ENCODE data around the gene ZDHHC11.
"Not testable (repeated sequence)": the region's sequence is repeated elsewhere in the genome, so short reads cannot be mapped to it uniquely, and the experiment has no call there.

The ZDHHC11 gene

DNA sequence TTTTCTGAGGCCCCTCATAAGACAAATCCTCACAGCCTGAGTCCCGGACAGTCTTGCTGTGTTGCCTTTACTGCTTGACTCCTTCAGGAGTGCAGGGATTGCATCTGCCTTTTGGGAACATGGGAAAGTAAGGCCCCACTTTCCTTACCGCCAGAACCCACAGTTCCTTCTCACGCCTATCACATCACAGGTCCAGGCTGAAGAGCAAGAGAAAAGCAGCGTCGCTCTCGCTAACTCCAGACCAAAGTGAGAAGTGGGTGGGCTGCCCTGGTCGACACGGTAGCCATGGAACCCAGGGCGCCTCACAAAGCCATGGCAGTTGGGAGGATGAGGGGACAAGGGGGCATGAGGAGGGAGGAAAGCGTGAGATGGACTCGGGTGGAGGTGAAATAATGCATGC, 7.9 kb upstream of the ZDHHC11 start:
- DNase-seq: no peak

DNA sequence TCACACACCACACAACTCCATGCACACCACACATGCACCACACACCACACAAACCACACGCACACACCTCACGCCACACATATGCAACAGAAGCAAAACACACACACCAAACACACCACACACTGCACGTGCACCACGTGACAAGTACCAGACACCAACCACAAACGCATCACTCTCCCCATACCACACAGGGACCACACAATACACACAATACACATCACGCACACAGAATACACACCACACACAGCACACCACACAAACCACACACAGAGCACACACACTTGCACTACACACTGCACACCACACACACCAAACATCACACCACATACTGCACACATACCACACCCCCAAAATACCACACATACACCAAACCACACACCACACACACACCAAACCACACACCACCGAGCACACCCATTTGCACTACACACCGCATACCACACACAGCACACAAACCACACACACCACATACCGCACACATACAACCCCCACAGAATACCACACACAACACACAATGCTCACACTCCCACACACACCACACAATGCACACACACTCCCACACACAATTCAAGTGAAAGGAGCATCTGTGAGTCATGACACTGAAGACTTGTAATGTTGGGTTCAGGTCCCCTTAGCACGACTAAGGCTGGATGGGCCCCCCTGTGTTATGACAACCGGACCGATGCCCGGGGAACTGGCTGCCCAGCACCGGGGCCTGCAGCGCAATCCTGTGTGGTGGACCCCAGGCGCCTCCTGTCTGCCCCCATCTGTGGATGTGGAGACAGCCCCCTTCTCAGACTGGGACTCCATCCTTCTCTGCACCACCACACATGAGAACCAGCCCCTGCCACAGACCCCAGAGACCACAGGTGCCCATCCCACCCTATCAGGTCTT, 6.0 kb upstream of the ZDHHC11 start:
- no peak for DNase-seq

DNA sequence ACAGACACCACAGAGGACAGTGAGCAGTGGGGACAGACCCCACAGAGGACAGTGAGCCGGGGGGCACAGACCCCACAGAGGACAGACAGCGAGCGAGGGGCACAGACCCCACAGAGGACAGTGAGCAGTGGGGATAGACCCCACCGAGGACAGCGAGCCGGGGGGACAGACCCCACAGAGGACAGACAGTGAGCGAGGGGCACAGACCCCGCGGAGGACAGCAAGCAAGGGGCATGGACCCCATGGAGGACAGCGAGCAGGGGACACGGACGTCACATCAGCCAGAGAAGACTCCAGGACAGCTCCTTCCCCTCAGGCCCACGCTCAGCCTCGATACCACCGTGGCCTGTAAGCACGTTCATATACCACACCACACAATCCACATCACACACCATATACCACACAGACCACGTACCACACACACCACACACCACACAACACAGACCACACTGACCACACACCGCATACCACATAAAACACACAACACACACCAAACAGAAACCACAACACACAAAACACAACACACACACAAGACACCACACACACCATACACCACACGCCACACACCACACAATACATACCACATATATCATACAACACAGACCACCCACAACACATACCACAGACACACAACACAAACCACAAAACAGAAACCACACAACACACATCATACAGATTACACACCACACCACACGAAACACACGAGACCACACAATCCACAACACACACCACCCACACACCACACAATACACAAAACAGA, 5.2 kb upstream of the ZDHHC11 start:
- DNase-seq: no peak

DNA sequence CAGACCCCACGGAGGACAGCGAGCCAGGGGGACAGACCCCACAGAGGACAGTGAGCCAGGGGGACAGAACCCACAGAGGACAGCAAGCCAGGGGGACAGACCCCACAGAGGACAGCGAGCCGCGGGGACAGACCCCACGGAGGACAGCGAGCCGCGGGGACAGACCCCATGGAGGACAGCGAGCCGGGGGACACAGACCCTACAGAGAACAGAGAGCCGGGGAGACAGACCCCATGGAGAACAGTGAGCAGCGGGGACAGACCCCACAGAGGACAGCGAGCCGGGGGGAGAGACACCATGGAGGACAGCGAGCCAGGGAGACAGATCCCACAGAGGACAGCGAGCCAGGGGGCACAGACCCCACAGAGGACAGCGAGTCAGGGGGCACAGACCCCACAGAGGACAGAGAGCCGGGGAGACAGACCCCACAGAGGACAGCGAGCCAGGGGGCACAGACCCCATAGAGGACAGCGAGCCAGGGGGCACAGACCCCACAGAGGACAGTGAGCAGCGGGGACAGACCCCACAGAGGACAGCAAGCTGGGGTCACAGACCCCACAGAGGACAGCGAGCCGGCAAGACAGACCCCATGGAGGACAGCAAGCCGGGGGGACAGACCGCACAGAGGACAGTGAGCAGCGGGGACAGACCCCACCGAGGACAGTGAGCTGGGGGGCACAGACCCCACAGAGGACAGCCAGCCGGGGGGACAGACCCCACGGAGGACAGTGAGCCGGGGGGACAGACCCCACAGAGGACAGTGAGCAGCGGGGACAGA, 4.4 kb upstream of the ZDHHC11 start:
- DNase-seq: no peak

DNA sequence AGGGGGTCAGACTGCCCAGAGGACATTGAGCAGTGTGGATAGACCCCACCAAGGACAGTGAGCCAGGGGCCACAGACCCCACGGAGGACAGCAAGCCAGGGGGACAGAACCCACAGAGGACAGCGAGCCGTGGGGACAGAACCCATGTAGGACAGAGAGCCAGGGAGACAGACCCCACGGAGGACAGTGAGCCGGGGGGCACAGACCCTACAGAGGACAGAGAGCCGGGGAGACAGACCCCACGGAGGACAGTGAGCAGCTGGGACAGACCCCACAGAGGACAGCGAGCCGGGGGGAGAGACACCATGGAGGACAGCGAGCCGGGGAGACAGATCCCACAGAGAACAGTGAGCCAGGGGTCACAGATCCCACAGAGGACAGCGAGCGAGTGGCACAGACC, 3.4 kb upstream of the ZDHHC11 start:
- no peak for DNase-seq

DNA sequence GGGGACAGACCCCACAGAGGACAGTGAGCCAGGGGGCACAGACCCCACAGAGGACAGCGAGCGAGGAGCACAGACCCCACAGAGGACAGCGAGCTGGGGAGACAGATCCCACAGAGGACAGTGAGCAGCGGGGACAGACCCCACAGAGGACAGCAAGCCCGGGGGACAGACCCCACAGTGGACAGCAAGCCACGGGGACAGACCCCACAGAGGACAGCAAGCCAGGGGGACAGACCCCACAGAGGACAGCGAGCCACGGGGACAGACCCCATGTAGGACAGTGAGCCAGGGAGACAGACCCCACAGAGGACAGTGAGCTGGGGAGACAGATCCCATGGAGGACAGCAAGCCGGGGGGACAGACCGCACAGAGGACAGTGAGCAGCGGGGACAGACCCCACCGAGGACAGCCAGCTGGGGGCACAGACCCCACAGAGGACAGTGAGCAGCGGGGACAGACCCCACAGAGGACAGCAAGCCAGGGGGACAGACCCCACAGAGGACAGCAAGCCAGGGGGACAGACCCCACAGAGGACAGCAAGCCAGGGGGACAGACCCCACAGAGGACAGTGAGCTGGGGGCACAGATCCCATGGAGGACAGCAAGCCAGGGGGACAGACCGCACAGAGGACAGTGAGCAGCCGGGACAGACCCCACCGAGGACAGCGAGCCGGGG, 2.8 kb upstream of the ZDHHC11 start:
- DNase-seq: not testable (repeated sequence)

DNA sequence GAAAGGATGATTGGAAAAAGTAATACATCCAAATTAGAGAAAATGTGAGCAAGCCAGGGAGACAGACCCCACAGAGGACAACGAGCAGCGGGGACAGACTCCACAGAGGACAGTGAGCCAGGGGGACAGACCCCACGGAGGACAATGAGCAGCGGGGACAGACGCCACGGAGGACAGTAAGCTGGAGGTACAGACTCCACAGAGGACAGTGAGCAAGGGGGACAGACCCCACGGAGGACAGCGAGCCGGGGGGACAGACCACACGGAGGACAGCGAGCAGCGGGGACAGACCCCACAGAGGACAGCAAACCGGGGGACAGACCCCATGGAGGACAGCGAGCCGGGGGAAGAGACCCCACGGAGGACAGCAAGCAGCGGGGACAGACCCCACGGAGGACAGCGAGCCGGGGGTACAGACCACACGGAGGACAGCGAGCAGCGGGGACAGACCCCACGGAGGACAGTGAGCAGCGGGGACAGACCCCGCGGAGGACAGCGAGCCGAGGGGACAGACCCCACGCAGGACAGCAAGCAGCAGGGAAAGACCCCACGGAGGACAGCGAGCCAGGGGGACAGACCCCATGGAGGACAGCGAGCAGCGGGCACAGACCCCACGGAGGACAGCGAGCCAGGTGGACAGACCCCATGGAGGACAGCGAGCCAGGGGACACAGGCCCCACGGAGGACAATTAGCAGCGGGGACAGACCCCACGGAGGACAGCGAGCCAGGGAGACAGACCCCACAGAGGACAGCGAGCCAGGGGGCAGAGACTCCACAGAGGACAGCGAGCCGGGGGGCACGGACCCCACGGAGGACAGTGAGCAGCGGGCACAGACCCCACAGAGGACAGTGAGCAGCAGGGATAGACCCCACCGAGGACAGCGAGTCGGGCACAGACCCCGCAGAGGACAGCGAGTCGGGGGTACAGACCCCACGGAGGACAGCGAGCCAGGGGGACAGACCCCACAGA, 1.9 kb upstream of the ZDHHC11 start:
- DNase-seq: no peak

DNA sequence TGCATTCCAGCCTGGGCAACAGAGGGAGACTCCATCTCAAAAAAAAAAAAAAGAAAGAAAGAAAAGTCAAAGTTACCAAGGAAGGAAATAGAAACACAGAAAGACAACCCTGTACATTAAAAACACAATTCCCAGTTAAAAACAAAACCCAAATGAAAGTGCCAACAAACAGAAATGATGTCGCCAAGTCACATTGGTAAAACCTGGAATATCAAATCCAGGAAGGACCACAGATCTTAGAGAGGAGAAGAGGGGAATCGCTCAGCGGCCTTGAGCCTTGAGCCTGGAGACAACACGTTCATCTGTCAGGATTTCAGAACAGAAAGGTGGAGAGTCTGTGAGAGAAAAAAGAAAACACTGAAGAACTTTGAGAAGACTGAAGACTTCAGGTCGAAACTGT, 1.2 kb upstream of the ZDHHC11 start:
- DNase-seq: no peak

DNA sequence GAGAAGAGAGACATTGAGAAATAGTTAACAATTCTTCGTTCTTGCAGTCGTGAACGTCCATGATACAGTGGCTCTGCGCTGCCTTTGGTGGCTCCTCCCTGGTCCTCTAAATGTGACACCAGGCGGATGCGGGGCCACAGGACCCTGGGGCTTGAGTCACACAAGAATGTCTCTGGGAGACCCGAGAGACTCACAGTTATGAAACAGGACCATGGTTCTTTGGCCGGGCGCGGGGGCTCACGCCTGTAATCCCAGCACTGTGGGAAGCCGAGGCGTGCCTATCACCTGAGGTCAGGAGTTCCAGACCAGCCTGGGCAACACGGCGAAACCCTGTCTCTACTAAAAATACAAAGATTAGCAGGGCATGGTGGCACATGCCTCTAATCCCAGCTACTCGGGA, 767 bp upstream of the ZDHHC11 start:
- no peak for DNase-seq

DNA sequence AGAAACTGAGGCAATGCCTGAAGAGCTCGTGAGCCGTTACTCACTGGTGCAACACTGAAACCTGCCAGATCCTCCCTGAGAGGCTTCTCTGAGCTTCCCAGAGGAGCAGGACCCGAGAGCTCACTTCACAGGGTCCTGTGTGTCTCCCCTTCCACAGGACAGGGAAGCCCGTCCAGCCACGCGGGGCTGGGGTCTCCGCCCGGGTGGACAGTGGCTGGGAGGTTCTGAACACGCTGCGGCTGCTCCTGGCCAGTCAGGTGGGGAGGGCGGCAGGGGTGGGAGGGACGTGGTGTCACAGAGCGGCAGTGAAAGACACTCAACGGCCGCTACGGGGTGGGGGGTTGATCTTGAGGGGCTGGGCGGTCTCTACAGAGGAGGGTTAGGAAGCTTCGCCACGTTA, 290 bp upstream of the ZDHHC11 start:
- no peak for DNase-seq

DNA sequence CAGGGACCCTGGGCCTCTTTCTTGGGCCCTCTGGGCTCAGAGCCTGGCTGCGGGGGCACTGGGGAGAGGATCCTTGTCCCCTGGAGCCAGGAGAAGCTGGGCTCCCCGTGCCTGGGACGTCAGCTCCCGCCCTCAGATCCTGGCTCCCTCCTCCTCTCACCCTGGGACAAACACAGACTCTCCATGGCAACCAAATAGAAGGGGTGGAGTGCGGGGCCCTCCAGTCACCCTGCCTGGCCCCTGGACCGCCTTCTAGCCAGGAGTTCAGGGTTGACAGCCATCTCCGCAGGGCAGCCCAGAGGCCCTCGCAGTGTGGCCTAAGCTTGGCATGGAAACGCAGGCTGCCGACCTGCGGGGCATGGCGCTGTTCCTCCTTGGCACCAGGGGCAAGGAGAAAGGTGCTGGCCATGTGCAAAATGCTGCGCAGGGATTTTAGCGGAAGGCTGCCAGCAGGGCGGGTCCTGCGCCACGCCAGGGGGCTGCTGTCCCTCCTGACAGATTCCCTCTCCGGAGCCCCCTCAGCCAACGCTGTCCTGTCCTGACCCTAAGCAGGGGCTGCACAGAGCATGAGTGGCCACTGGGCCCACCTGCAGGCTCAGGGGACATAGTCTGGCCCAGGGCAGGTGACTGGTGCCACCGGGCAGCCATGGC, 1.0 kb downstream of the ZDHHC11 start:
- no peak for DNase-seq

DNA sequence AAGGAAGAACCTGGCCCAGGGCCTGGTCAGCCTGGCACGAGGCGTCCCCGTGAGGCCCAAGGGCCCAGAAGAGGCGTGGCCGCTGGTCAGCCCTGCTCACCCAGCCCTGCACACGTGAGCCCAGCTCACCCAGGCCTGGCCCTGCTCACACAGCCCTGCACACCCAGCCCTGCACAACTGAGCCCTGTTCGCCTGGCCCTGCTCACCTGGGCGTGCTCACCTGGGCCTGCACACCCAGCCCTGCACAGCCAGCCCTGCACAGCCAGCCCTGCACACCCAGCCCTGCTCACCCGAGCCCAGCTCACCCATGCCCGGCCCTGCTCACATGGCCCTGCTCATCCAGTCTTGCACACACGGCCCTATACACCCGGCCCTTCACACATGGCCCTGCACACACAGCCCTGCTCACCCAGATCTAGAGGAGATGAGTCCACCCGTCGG, 2.1 kb downstream of the ZDHHC11 start:
- no peak for DNase-seq

DNA sequence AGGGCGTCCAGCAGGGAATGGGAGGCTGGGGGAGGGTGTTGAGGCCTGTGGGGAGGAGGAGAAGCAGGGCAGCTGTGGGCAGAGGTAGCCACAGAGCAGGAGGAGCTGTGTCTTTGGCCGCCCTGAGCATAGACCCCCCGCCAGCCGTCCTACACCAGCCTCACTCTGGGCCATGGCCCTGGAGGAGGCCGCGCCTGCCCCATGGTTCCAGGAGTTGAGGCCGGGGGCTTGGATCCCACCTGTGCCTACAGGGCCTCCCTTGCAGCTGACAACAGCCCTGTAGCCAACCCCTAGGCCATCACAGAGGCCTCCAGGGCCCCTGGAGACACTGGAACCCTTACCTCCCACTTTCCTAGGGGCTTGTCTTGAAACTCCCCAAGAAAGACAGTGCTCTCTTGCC, 3.0 kb downstream of the ZDHHC11 start:
- DNase-seq: not testable (repeated sequence)

DNA sequence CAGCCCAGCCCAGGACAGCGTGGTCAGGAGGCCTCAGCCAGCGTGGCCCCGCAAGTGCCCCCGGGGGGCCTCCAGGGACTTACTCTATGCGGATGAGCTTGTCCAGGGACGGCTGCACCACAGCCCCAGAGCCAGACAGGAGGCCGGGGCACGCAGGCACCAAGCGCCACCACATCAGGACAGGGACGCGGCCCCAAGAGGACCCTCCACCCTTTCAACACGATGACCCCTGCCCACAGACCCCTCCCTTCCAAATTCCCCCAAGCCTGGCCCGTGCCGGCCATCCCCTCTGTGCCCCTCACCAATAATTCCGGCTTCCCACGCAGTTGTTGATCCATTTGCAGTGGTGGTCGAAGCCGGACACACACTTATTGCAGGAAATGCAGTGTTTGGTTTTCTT, 3.6 kb downstream of the ZDHHC11 start:
- not testable (repeated sequence) for DNase-seq

DNA sequence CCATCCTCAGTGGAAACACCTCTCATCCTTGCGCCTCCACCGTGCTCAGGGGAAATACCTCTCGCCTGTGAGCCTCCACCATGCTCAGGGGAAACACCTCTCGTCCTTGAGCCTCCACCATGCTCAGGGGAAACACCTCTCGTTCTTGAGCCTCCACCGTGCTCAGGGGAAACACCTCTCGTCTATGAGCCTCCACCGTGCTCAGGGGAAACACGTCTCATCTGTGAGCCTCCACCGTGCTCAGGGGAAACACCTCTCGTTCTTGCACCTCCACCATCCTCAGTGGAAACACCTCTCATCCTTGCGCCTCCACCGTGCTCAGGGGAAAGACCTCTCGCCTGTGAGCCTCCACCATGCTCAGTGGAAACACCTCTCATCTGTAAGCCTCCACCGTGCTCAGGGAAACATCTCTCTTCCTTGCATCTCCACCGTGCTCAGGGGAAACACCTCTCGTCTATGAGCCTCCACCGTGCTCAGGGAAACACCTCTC, 4.1 kb downstream of the ZDHHC11 start:
- not testable (repeated sequence) for DNase-seq

DNA sequence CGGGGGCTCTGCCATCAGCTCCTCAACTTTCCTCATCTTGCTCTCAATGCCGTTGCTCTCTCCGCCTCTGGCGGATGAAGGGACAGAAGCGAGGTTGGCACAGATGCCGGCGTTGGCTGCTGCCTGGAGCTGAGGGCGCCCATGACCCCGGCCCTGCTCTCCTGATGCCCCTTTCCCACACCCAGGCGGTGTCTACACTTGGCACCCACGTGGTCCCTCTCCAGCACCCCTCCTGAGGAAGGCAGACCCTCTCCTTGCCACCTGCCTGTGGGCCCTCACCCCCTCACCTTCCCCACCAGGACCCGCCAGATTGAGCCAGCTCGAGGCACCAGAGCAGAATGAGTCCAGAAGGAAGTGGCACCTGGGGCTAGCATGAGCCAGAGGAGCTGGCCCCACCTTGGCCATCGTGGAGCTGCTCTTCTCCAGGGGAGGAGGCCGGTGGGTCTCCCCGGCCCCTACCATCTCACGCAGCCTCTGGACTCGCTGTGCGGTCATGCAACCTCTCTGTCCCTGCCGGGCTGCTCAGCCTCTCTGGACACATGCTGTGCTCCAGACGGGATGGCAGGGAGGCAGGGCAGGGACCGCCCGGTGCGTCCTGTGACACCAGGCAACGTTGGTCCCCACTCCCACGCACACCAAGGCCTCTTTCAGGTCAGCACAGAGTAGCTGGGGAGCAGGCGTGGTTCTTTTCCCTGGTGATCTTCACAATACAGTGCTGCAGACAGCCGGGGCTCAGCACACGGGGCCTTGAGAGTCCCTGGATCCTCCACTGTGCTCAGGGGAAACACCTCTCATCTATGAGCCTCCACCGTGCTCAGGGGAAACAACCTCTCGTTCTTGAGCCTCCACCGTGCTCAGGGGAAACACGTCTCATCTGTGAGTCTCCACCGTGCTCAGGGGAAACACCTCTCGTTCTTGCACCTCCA, 4.8 kb downstream of the ZDHHC11 start:
- not testable (repeated sequence) for DNase-seq

DNA sequence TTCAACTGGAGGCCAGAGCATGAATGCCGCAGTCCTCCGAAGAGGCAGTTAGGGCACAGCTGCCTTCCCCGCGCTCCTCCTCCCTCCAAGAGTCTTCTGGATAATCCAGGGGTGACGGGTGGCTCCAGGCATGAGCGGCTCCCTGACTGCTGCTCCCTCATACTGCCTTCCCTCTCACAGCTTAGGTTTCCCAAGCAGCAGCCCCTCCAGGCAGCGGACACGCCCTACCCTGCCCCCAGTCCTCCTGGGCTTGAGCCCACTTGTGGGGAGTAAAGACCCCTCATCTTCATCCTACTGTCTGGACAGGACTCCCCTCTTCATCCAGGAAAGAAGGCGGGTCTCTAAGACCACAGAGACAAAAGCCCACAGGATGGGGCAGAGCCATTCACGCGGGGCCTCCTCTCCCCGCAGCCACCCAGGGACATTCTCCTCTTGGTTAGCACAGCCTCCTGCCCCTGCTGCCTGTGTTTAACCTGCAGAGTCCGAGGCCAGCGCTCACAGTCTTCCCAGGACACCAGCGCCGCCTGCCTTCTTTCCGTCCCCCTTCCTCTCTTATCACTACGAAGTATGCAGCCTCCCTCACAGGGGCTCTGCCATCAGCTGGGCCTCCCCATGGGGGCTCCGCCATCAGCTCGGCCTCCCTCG, 5.6 kb downstream of the ZDHHC11 start:
- not testable (repeated sequence) for DNase-seq

DNA sequence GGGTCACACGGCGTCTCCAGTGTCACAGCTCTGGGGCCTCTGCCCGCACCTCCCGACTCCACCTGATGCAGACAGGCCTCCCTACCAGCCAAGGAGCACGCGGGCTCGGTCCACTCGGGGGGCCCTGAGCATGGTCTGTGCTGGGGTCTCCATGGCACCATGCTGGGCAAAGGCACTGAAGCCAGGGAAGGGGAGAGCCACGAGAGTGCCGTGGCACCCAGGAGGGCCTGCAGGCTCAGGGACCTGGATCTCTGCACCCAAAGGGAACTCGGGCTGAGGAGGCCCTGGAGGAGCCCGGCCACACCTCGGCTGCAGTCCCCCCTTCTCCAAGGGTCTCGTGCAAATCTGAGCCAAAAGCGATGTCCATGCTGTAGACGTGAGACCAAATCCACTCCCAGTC, 6.4 kb downstream of the ZDHHC11 start:
- not testable (repeated sequence) for DNase-seq

DNA sequence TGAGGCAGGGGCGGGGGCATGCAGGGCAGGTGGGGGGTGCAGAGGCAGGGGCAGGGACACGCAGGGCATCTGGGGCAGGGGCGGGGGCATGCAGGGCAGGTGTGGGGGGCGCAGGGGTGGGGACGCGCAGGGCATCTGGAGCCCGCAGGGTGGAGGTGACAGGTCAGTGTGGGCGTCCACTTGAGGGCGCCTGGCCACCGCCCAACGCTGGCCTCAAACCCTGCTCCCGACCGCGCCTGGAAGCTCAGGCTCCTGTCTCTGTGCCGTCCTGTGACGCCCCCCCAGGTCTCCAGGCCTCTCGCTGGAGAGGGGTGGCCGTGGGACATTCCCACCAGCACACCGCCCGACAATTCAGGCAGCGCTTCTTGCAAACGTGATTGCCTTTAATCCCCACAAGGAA, 6.9 kb downstream of the ZDHHC11 start:
- not testable (repeated sequence) for DNase-seq

Data from NCI-H2081 (cell line).